HEK293 (cell line): ENCODE results near the gene PLXND1.

Source experiments
- CTCF ChIA-PET: fragments of 350-600 bp; formaldehyde crosslinking; extraction: SDS; loops from one replicate; lab custom pipeline; 2021; ENCODE audit warnings: antibody characterized with exemption; lab: Yijun Ruan, JAX
- POLR2A ChIA-PET: fragments of 300-600 bp; formaldehyde crosslinking; extraction: SDS; loops from one replicate; lab custom pipeline; 2020; ENCODE audit warnings: antibody characterized with exemption, inconsistent platforms; lab: Yijun Ruan, JAX
- H3K27ac ChIP-seq: fragments of 200-500 bp; sonication (Bioruptor generic); 2 replicates; pipeline ENCODE4 v1.5.1; 2014; ENCODE audit warnings: low read depth, low read length, control low read depth, inconsistent platforms; ENCODE audit errors: extremely low read depth
- H3K36me3 ChIP-seq, 2 experiments: fragments of 200-500 bp in 1 of 2; sonication (Bioruptor generic) in 1 of 2; 1 replicate in 1 of 2; 2 replicates in 1 of 2; pipeline ENCODE4 v1.5.1; 2014 to 2017; ENCODE audit warnings: inconsistent platforms in 2 of 2, low read length in 2 of 2; ENCODE audit not compliant: control insufficient read depth in 2 of 2, insufficient read depth in 1 of 2
- H3K4me1 ChIP-seq: fragments of 200-500 bp; sonication (Bioruptor generic); 2 replicates; pipeline ENCODE4 v1.5.1; 2014; ENCODE audit warnings: mild to moderate bottlenecking, low read length, inconsistent platforms; ENCODE audit not compliant: control insufficient read depth, insufficient read depth
- H3K4me3 ChIP-seq: 2 replicates; pipeline ENCODE4 v1.5.1; 2011; ENCODE audit warnings: low read depth, mild to moderate bottlenecking, control low read depth, low read length, moderate library complexity
- H3K9me3 ChIP-seq: fragments of 200-500 bp; sonication (Bioruptor generic); 2 replicates; pipeline ENCODE4 v1.5.1; 2014; ENCODE audit warnings: low read depth, low read length, inconsistent platforms; ENCODE audit not compliant: control insufficient read depth, insufficient read depth
- GLIS1 ChIP-seq: fragments of 450-650 bp; formaldehyde crosslinking; IDR thresholded peaks from 2 replicates; pipeline ENCODE4 v1.5.1; 2016; ENCODE audit warnings: missing biosample characterization, missing genetic modification characterization
- HOXA7 ChIP-seq: sonication (generic); formaldehyde crosslinking; IDR thresholded peaks from 2 replicates; pipeline ENCODE4 v1.8.1; 2022; ENCODE audit warnings: missing genetic modification reagents, borderline replicate concordance
- PRDM6 ChIP-seq: fragments of 450-650 bp; formaldehyde crosslinking; IDR thresholded peaks from 2 replicates; pipeline ENCODE4 v1.5.1; 2017; ENCODE audit warnings: missing biosample characterization, missing genetic modification characterization
- SCRT2 ChIP-seq: fragments of 450-650 bp; formaldehyde crosslinking; IDR thresholded peaks from 2 replicates; pipeline ENCODE4 v1.5.1; 2016; ENCODE audit warnings: missing biosample characterization, missing genetic modification characterization
- SETDB1 ChIP-seq: IDR thresholded peaks from one replicate; pipeline ENCODE4 v1.6.1; 2017; ENCODE audit warnings: mild to moderate bottlenecking, low read length, moderate library complexity, mixed read lengths; ENCODE audit not compliant: insufficient read length
- ZBTB8A ChIP-seq: fragments of 450-650 bp; formaldehyde crosslinking; IDR thresholded peaks from 2 replicates; pipeline ENCODE4 v1.5.1; 2016; ENCODE audit warnings: missing biosample characterization, missing genetic modification characterization
- ZEB2 ChIP-seq: fragments of 450-650 bp; formaldehyde crosslinking; IDR thresholded peaks from 2 replicates; pipeline ENCODE4 v1.5.1; 2016; ENCODE audit warnings: missing biosample characterization, missing genetic modification characterization
- ZNF114 ChIP-seq: fragments of 450-650 bp; formaldehyde crosslinking; IDR thresholded peaks from 2 replicates; pipeline ENCODE4 v1.5.0; 2017; ENCODE audit warnings: missing biosample characterization, missing genetic modification characterization
- ZNF146 ChIP-seq: fragments of 450-650 bp; formaldehyde crosslinking; IDR thresholded peaks from 2 replicates; pipeline ENCODE4 v1.5.1; 2016; ENCODE audit warnings: missing biosample characterization, missing genetic modification characterization
- ZNF223 ChIP-seq: fragments of 450-650 bp; formaldehyde crosslinking; IDR thresholded peaks from 2 replicates; pipeline ENCODE4 v1.5.1; 2016; ENCODE audit warnings: missing biosample characterization, missing genetic modification characterization
- ZNF266 ChIP-seq: fragments of 450-650 bp; formaldehyde crosslinking; IDR thresholded peaks from 2 replicates; pipeline ENCODE4 v1.5.1; 2016; ENCODE audit warnings: missing biosample characterization, missing genetic modification characterization, low read depth
- ZNF398 ChIP-seq: fragments of 450-650 bp; formaldehyde crosslinking; IDR thresholded peaks from 2 replicates; pipeline ENCODE4 v1.5.1; 2017; ENCODE audit warnings: missing biosample characterization, missing genetic modification characterization
- ZNF600 ChIP-seq: fragments of 450-650 bp; formaldehyde crosslinking; IDR thresholded peaks from 2 replicates; pipeline ENCODE4 v1.5.1; 2016; ENCODE audit warnings: missing biosample characterization, missing genetic modification characterization
- ZNF654 ChIP-seq: fragments of 450-650 bp; formaldehyde crosslinking; IDR thresholded peaks from 2 replicates; pipeline ENCODE4 v1.5.1; 2016; ENCODE audit warnings: low read depth, missing biosample characterization, missing genetic modification characterization
- ZNF830 ChIP-seq: fragments of 450-650 bp; IDR thresholded peaks from 2 replicates; pipeline ENCODE4 v1.5.0; 2018; ENCODE audit warnings: missing biosample characterization, missing genetic modification characterization, low read depth, mild to moderate bottlenecking, moderate library complexity
- TF ChIP-seq, protein P1 (sequence below): fragments of 450-650 bp; formaldehyde crosslinking; IDR thresholded peaks from 2 replicates; pipeline ENCODE4 v1.5.1; 2016; ENCODE audit warnings: missing biosample characterization, missing genetic modification characterization
- TF ChIP-seq, protein P2 (sequence below): fragments of 450-650 bp; formaldehyde crosslinking; optimal IDR thresholded peaks from 2 replicates; pipeline ENCODE3; 2016; ENCODE audit warnings: missing biosample characterization, mild to moderate bottlenecking, missing genetic modification characterization
- TF ChIP-seq, protein P3 (sequence below): fragments of 450-650 bp; formaldehyde crosslinking; IDR thresholded peaks from 2 replicates; pipeline ENCODE4; 2016; ENCODE audit warnings: missing biosample characterization, missing genetic modification characterization
- TF ChIP-seq, protein P4 (sequence below): fragments of 450-650 bp; formaldehyde crosslinking; IDR thresholded peaks from 2 replicates; pipeline ENCODE4 v1.5.1; 2016; ENCODE audit warnings: missing biosample characterization, missing genetic modification characterization
- TF ChIP-seq, protein P5 (sequence below): fragments of 450-650 bp; formaldehyde crosslinking; IDR thresholded peaks from 2 replicates; pipeline ENCODE4 v1.5.1; 2016; ENCODE audit warnings: missing biosample characterization, missing genetic modification characterization
- TF ChIP-seq, protein P6 (sequence below): fragments of 450-650 bp; formaldehyde crosslinking; IDR thresholded peaks from 2 replicates; pipeline ENCODE4 v1.5.1; 2016; ENCODE audit warnings: missing biosample characterization, missing genetic modification characterization

The PLXND1 gene

DNA sequence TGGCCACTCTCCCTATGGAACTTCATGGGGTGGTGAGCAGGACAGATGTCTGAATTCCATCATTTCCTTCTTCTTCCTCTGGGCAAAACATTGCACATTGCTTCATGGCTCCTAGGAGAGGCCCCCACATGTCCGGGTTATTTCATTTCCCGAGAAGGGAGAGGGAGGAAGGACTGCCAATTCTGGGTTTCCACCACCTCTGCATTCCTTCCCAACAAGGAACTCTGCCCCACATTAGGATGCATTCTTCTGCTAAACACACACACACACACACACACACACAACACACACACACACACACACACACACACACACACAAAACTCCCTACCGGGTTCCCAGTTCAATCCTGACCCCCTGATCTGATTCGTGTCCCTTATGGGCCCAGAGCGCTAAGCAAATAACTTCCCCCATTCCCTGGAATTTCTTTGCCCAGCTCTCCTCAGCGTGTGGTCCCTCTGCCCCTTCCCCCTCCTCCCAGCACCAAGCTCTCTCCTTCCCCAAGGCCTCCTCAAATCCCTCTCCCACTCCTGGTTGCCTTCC, 76.2 kb downstream of the PLXND1 start (continued):
- 0 out of 2 replicates have a peak, but pooled peaks have one; percentile 29 for TF ChIP-seq ZNF398

DNA sequence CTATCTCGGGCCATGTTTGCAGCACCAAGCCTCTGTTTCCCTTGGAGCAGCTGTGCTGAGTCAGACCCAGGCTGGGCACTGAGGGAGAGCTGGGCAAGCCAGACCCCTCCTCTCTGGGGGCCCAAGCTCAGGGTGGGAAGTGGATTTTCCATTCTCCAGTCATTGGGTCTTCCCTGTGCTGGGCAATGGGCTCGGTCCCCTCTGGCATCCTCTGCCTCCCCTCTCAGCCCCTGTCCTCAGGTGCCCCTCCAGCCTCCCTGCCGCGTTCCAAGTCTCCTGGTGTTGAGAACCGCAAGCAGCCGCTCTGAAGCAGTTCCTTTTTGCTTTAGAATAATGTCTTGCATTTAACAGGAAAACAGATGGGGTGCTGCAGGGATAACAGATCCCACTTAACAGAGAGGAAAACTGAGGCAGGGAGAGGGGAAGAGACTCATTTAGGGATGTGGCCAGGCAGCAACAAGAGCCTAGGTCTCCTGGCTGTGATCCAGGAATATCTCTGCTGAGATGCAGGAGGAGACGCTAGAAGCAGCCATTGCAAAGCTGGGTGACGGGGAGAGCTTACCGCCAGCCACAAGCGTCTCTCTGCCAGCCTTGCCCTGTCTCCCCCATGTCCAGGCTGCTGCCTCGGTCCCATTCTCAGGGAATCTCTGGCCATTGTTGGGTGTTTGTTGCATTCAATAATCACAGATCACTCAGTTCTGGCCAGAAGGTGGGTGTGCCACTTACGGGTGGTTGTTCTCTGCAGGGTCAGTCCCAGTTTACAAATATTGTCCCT, 76.9 kb downstream of the PLXND1 start:
- Histone ChIP-seq H3K36me3 (no peaks in the 10 kb centered on the region), H3K27ac (no peak overlapping the region), H3K4me1 (no peaks in the 10 kb centered on the region), H3K9me3 (no peaks in the 10 kb centered on the region), H3K4me3 (no peak overlapping the region)
- POLR2A ChIA-PET: no interaction called here
- CTCF ChIA-PET: no interaction called here
- TF ChIP-seq ZNF600 (tag by site-specific recombination): no peak
- TF ChIP-seq, protein P1, sequence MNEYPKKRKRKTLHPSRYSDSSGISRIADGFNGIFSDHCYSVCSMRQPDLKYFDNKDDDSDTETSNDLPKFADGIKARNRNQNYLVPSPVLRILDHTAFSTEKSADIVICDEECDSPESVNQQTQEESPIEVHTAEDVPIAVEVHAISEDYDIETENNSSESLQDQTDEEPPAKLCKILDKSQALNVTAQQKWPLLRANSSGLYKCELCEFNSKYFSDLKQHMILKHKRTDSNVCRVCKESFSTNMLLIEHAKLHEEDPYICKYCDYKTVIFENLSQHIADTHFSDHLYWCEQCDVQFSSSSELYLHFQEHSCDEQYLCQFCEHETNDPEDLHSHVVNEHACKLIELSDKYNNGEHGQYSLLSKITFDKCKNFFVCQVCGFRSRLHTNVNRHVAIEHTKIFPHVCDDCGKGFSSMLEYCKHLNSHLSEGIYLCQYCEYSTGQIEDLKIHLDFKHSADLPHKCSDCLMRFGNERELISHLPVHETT (tag by site-specific recombination): no peak
- no peak for TF ChIP-seq GLIS1
- TF ChIP-seq, protein P2, sequence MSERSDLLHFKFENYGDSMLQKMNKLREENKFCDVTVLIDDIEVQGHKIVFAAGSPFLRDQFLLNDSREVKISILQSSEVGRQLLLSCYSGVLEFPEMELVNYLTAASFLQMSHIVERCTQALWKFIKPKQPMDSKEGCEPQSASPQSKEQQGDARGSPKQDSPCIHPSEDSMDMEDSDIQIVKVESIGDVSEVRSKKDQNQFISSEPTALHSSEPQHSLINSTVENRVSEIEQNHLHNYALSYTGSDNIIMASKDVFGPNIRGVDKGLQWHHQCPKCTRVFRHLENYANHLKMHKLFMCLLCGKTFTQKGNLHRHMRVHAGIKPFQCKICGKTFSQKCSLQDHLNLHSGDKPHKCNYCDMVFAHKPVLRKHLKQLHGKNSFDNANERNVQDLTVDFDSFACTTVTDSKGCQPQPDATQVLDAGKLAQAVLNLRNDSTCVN (tag by site-specific recombination): no peak
- TF ChIP-seq HOXA7 (CRISPR knock-in tag): no peak
- no peak for TF ChIP-seq ZNF266 (tag by site-specific recombination)
- no peak for TF ChIP-seq ZBTB8A (tag by site-specific recombination)
- no peak for TF ChIP-seq PRDM6
- TF ChIP-seq, protein P3, sequence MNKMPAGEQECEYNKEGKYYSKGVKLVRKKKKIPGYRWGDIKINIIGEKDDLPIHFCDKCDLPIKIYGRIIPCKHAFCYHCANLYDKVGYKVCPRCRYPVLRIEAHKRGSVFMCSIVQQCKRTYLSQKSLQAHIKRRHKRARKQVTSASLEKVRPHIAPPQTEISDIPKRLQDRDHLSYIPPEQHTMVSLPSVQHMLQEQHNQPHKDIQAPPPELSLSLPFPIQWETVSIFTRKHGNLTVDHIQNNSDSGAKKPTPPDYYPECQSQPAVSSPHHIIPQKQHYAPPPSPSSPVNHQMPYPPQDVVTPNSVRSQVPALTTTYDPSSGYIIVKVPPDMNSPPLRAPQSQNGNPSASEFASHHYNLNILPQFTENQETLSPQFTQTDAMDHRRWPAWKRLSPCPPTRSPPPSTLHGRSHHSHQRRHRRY (tag by site-specific recombination): no peak
- no peak for TF ChIP-seq ZNF830
- TF ChIP-seq ZNF114 (tag by site-specific recombination): no peak
- no peak for TF ChIP-seq ZNF654 (tag by site-specific recombination)
- TF ChIP-seq, protein P4, sequence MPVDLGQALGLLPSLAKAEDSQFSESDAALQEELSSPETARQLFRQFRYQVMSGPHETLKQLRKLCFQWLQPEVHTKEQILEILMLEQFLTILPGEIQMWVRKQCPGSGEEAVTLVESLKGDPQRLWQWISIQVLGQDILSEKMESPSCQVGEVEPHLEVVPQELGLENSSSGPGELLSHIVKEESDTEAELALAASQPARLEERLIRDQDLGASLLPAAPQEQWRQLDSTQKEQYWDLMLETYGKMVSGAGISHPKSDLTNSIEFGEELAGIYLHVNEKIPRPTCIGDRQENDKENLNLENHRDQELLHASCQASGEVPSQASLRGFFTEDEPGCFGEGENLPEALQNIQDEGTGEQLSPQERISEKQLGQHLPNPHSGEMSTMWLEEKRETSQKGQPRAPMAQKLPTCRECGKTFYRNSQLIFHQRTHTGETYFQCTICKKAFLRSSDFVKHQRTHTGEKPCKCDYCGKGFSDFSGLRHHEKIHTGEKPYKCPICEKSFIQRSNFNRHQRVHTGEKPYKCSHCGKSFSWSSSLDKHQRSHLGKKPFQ: no peak
- no peak for TF ChIP-seq SCRT2 (tag by site-specific recombination)
- TF ChIP-seq ZNF223 (tag by site-specific recombination): no peak
- no peak for TF ChIP-seq ZNF146 (tag by site-specific recombination)
- no peak for TF ChIP-seq ZEB2 (tag by site-specific recombination)
- TF ChIP-seq SETDB1: no peak
- TF ChIP-seq, protein P5, sequence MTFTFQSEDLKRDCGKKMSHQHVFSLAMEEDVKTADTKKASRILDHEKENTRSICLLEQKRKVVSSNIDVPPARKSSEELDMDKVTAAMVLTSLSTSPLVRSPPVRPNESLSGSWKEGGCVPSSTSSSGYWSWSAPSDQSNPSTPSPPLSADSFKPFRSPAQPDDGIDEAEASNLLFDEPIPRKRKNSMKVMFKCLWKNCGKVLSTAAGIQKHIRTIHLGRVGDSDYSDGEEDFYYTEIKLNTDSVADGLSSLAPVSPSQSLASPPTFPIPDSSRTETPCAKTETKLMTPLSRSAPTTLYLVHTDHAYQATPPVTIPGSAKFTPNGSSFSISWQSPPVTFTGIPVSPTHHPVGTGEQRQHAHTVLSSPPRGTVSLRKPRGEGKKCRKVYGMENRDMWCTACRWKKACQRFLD (tag by site-specific recombination): no peak
- TF ChIP-seq, protein P6, sequence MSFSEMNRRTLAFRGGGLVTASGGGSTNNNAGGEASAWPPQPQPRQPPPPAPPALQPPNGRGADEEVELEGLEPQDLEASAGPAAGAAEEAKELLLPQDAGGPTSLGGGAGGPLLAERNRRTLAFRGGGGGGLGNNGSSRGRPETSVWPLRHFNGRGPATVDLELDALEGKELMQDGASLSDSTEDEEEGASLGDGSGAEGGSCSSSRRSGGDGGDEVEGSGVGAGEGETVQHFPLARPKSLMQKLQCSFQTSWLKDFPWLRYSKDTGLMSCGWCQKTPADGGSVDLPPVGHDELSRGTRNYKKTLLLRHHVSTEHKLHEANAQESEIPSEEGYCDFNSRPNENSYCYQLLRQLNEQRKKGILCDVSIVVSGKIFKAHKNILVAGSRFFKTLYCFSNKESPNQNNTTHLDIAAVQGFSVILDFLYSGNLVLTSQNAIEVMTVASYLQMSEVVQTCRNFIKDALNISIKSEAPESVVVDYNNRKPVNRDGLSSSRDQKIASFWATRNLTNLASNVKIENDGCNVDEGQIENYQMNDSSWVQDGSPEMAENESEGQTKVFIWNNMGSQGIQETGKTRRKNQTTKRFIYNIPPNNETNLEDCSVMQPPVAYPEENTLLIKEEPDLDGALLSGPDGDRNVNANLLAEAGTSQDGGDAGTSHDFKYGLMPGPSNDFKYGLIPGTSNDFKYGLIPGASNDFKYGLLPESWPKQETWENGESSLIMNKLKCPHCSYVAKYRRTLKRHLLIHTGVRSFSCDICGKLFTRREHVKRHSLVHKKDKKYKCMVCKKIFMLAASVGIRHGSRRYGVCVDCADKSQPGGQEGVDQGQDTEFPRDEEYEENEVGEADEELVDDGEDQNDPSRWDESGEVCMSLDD (tag by site-specific recombination): no peak
